ENCODE measurements around the gene LIFR.

Gene LIFR

GRCh38 chr5:38468202-38468673 lies 88.2 kb downstream of the LIFR start:
- TF ChIP-seq EZH2 (IDR thresholded peaks at IDR 0.05; ENCODE audit: borderline replicate concordance, low read depth, low read length, severe bottlenecking): no peak
- no peak for TF ChIP-seq CTCF (IDR thresholded peaks at IDR 0.05; ENCODE audit: borderline replicate concordance, extremely low read depth, low read length, poor library complexity, severe bottlenecking)
- ATAC-seq (ENCODE audit: insufficient read depth, low read depth): no peak
- H3K4me1 ChIP-seq (ENCODE audit: insufficient read depth, low read length): no peaks in the 10 kb centered on the region
- no peak overlapping the region for H3K27ac ChIP-seq (ENCODE audit: low read length)
- peaks cover 12% of the 10 kb centered on the region for H4K20me1 ChIP-seq (ENCODE audit: insufficient read depth, low read length)
- H3K36me3 ChIP-seq (ENCODE audit: insufficient read depth, low read length): no peaks in the 10 kb centered on the region
- no peaks in the 10 kb centered on the region for H3K79me2 ChIP-seq (ENCODE audit: insufficient read depth, low read length)
- H3K9me3 ChIP-seq (ENCODE audit: insufficient read depth, low read length, severe bottlenecking): no peaks in the 10 kb centered on the region
- no peak overlapping the region for H3K4me2 ChIP-seq (ENCODE audit: insufficient read depth, low read length)
- no peak overlapping the region for H2AFZ ChIP-seq (ENCODE audit: low read depth, low read length)
- H3K4me3 ChIP-seq (ENCODE audit: low read depth in 1 of 2, low read length in 2 of 2): no peak overlapping the region
- no peak for DNase-seq
- peaks cover 30% of the 10 kb centered on the region for H3K27me3 ChIP-seq (ENCODE audit: insufficient read depth, low read length, poor library complexity)
- no peak overlapping the region for H3K9ac ChIP-seq (ENCODE audit: low read depth, low read length)

- no peak overlapping the region for H3K9ac ChIP-seq (ENCODE audit: low read depth, low read length)
- H3K9me3 ChIP-seq (ENCODE audit: insufficient read depth, low read length, severe bottlenecking): no peaks in the 10 kb centered on the region
- H3K79me2 ChIP-seq (ENCODE audit: insufficient read depth, low read length): no peaks in the 10 kb centered on the region
- no peak overlapping the region for H3K27ac ChIP-seq (ENCODE audit: low read length)
- no peak overlapping the region for H3K4me2 ChIP-seq (ENCODE audit: insufficient read depth, low read length)
- no peaks in the 10 kb centered on the region for H3K4me1 ChIP-seq (ENCODE audit: insufficient read depth, low read length)
- no peak for TF ChIP-seq CTCF (IDR thresholded peaks at IDR 0.05; ENCODE audit: borderline replicate concordance, extremely low read depth, low read length, poor library complexity, severe bottlenecking)
- no peak overlapping the region for H2AFZ ChIP-seq (ENCODE audit: low read depth, low read length)
- peaks cover 12% of the 10 kb centered on the region for H4K20me1 ChIP-seq (ENCODE audit: insufficient read depth, low read length)
- ATAC-seq (ENCODE audit: insufficient read depth, low read depth) (no peak), DNase-seq (no peak)
- H3K4me3 ChIP-seq (ENCODE audit: low read depth in 1 of 2, low read length in 2 of 2): no peak overlapping the region
- H3K36me3 ChIP-seq (ENCODE audit: insufficient read depth, low read length): no peaks in the 10 kb centered on the region
- peaks cover 35% of the 10 kb centered on the region for H3K27me3 ChIP-seq (ENCODE audit: insufficient read depth, low read length, poor library complexity)
These were observed 88.9 kb downstream of the LIFR start for GRCh38 chr5:38467353-38468040.

GRCh38 chr5:38466424-38467189 lies 89.8 kb downstream of the LIFR start:
- no peak for DNase-seq
- H3K79me2 ChIP-seq (ENCODE audit: insufficient read depth, low read length): no peaks in the 10 kb centered on the region
- H3K4me2 ChIP-seq (ENCODE audit: insufficient read depth, low read length): no peak overlapping the region
- TF ChIP-seq EZH2 (IDR thresholded peaks at IDR 0.05; ENCODE audit: borderline replicate concordance, low read depth, low read length, severe bottlenecking): no peak
- no peak for TF ChIP-seq CTCF (IDR thresholded peaks at IDR 0.05; ENCODE audit: borderline replicate concordance, extremely low read depth, low read length, poor library complexity, severe bottlenecking)
- H3K27ac ChIP-seq (ENCODE audit: low read length): no peak overlapping the region
- no peaks in the 10 kb centered on the region for H3K4me1 ChIP-seq (ENCODE audit: insufficient read depth, low read length)
- ATAC-seq (ENCODE audit: insufficient read depth, low read depth): no peak
- H3K36me3 ChIP-seq (ENCODE audit: insufficient read depth, low read length): no peaks in the 10 kb centered on the region
- no peak overlapping the region for H3K4me3 ChIP-seq (ENCODE audit: low read depth in 1 of 2, low read length in 2 of 2)
- peaks cover 38% of the 10 kb centered on the region for H3K27me3 ChIP-seq (ENCODE audit: insufficient read depth, low read length, poor library complexity)
- no peaks in the 10 kb centered on the region for H3K9me3 ChIP-seq (ENCODE audit: insufficient read depth, low read length, severe bottlenecking)
- H3K9ac ChIP-seq (ENCODE audit: low read depth, low read length): no peak overlapping the region
- H4K20me1 ChIP-seq (ENCODE audit: insufficient read depth, low read length): peaks cover 12% of the 10 kb centered on the region
- no peak overlapping the region for H2AFZ ChIP-seq (ENCODE audit: low read depth, low read length)

Data from DND-41 (cell line).